Muscle layer of duodenum (tissue), 2 donors: Measurements from ENCODE around the gene GLIS1.

Experiments used
- H3K27ac ChIP-seq: one replicate; pipeline ENCODE4 v1.7.0; 2013; ENCODE audit warnings: mild to moderate bottlenecking, low read length
- H3K27me3 ChIP-seq: one replicate; pipeline ENCODE4 v1.7.0; 2013; ENCODE audit warnings: low read depth, mild to moderate bottlenecking, control low read depth, low read length
- H3K36me3 ChIP-seq, 2 donors: one replicate each; pipeline ENCODE4 v1.7.0; 2013; ENCODE audit warnings: low read length in 2 of 2, control low read depth in 1 of 2, mild to moderate bottlenecking in 1 of 2; ENCODE audit not compliant: insufficient read depth in 2 of 2, control insufficient read depth in 1 of 2
- H3K4me1 ChIP-seq, 2 donors: one replicate each; pipeline ENCODE4 v1.7.0; 2013; ENCODE audit warnings: low read length in 2 of 2, mild to moderate bottlenecking in 2 of 2, control low read depth in 1 of 2, moderate library complexity in 1 of 2; ENCODE audit not compliant: insufficient read depth in 2 of 2, control insufficient read depth in 1 of 2
- H3K4me3 ChIP-seq, 2 donors: one replicate each; pipeline ENCODE4 v1.7.0; 2013; ENCODE audit warnings: low read length in 2 of 2, low read depth in 1 of 2, mild to moderate bottlenecking in 1 of 2
- H3K9me3 ChIP-seq, 2 donors: one replicate each; pipeline ENCODE4 v1.7.0; 2013; ENCODE audit warnings: low read length in 2 of 2, control low read depth in 1 of 2, mild to moderate bottlenecking in 1 of 2; ENCODE audit not compliant: control insufficient read depth in 1 of 2
- donor health status: healthy.

GLIS1 gene

DNA sequence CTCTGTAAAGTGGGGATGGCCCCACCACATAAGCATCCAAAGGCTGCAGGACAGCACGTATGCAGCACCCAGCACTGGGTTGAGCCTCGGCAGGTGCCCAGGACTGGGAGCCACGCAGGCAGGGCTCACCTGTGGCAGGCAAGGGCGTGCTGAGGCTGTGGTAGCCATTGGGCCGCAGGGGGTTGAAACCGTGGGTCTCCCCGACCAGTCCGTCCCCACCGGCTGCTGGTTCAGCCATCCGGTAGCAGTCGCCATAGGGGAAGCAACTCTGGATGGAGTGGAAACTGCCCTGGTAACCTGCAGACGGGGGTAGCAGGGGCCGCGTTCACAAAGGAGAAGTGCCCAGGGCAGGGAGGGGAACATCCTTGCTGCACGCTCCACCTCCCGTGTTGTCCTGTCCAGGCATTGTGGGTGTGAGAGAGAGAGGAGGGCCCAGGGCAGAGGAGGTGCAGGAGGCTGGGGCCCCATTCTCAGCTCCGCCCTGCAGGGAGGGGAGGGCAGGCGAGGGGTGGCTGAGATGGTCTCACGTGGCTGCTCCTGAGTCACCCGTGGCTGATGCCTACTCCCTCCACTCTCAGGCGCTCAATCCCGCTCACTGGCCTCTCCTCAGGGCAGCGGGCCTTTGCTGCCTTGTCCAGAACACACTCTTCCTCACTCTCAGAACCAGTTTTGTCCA is 229.8 kb downstream of the GLIS1 start:
- no peak overlapping the region for H3K4me3 ChIP-seq
- no peaks in the 10 kb centered on the region for H3K36me3 ChIP-seq
- no peak overlapping the region for H3K27ac ChIP-seq
- no peaks in the 10 kb centered on the region for H3K9me3 ChIP-seq
- H3K27me3 ChIP-seq = no peaks in the 10 kb centered on the region
- H3K4me1 ChIP-seq = no peaks in the 10 kb centered on the region

DNA sequence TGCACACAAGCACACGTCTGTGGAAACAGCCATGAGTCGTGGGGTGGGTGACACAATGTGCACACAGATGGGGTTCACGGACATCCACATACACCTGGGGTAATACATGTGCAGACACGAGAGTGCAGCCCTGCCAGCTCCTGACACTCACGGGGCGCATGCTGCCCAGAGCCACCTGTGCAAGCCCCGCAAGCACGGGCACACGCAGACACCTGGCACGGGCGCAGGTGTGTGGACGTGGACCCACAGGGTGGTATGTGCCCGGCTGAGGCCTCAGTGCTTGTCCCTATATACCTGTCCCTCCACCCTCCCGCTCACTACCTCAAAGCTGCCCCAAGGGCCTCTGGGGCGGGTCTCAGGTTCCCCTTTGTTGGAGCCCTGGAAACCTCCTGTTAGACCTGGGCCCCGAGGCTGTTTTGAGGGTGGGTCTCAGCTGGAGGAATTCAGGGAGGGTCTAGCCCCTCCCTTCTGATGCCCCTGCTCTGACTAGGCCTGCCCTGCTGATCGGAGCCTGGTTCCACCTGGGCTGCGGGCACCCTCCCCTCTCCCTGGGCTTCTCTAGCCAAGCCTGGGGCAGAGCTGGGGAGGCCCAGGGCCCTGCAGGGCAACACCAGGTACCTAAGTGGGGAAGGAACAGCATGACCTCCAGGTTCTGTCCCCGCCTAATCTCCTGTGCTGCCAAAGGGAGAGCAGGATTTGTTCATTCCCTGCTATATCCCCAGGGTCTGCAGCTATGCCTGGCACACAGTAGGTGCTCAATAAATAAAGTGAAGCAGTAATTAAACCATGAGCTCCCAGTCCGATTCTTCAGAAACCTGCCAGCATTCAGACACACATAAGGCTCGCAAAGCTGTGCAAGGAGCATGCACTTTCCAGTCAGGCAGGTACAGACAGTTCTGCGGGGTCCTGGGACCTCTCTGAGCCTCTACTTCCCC is 230.6 kb downstream of the GLIS1 start:
- H3K36me3 ChIP-seq = no peaks in the 10 kb centered on the region
- H3K9me3 ChIP-seq = no peaks in the 10 kb centered on the region
- H3K27ac ChIP-seq = no peak overlapping the region
- H3K27me3 ChIP-seq = no peaks in the 10 kb centered on the region
- H3K4me3 ChIP-seq = no peak overlapping the region
- H3K4me1 ChIP-seq = no peaks in the 10 kb centered on the region

DNA sequence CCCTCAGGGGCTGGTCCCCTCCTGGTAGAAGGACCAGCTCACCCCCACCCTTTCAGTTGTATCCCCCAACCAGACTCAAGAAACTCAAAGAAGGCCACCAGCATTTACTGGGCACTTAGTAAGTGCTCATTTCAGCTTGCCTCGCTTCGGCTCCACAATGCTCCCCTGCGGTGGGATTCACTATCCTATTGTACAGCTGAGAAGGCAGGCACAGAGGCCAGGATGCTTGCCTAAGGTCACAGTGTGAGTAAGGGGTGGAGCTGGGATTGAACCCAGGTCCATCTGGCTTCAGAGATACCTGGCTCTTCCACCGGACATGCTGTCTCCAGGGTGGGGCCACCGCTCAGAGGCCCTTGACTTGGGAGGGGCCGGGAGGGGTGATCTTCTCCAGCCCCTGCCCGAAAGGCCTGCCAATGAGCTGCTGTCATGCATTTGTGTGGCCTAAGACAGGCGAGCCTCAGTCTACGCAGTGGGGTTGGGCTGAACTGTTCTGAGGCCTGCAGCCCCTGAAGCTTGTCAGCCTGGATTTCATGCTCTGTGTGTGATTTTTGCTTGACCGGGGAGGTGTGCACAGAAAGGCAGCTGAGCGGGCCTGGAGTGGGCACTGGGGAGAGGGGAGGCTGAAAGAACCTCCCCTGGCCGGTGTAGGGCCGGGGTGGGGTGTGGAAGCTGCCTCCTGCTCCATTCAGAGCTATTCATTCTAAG is 231.7 kb downstream of the GLIS1 start:
- no peaks in the 10 kb centered on the region for H3K36me3 ChIP-seq

DNA sequence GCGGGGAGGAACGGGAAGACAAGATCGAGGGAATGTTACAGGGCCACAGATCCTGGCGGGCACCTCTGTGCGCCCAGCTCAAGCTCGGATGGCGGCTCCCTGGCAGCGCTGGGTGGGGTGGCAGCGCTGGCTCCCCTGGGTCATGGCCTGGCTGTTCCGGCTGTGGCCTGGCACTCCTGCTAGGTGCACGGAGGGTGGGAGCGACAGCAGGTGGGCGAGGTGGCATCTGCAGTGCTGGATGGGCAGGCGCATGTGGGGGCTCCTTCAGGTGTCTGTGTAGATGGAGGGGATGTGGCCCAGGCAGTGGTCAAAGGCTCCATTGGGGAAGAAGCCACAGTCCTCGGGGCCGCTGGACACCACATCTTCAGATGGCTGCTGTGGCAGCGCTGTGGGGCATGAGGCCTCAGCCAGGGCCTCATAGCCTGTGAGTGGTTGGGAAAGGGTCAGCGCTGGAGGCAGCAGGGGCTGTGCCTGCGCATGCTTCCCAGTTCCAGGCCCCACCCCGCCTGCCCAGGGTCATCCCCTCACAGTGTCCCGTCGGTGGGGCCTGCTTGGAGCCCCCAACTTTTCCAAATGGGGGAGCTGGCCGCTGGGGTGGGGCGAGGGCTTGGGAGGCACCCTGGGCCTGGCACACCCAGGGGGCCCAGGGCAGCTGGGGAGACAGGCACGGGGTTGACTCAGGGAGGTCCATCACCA is 232.5 kb downstream of the GLIS1 start:
- Histone ChIP-seq H3K9me3 (no peaks in the 10 kb centered on the region), H3K27ac (no peak overlapping the region), H3K4me3 (no peak overlapping the region), H3K27me3 (no peaks in the 10 kb centered on the region), H3K4me1 (no peaks in the 10 kb centered on the region), H3K36me3 (no peaks in the 10 kb centered on the region)

More for the DNA sequence above, 231.7 kb downstream of the GLIS1 start:
- Histone ChIP-seq H3K9me3 (no peaks in the 10 kb centered on the region), H3K27me3 (no peaks in the 10 kb centered on the region), H3K4me3 (no peak overlapping the region), H3K4me1 (no peaks in the 10 kb centered on the region), H3K27ac (no peak overlapping the region)

DNA sequence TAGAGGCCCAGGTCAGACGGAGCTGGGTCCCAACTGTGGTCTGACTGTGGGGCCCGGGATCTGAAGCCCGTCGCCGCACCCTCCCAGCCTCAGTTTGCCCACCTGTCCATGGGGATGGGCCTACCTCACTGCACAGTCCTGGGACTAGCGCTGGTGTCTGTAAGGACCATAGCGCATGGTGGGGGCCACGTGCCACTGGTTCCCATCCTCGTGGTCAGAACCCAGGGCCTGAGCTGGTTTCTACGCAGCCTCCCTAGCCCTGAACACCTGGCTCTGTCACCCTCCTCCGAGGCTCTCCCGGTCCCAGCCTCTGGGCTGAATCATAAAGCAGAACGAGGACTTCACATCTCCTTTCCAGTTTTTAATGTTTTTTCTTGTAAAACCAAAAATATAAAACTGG is 233.1 kb downstream of the GLIS1 start:
- no peak overlapping the region for H3K4me3 ChIP-seq
- H3K9me3 ChIP-seq = no peaks in the 10 kb centered on the region
- H3K36me3 ChIP-seq = no peaks in the 10 kb centered on the region
- H3K27me3 ChIP-seq = no peaks in the 10 kb centered on the region
- peaks cover 0 to 1% of the 10 kb centered on the region in 2 donors for H3K4me1 ChIP-seq
- H3K27ac ChIP-seq = no peak overlapping the region

DNA sequence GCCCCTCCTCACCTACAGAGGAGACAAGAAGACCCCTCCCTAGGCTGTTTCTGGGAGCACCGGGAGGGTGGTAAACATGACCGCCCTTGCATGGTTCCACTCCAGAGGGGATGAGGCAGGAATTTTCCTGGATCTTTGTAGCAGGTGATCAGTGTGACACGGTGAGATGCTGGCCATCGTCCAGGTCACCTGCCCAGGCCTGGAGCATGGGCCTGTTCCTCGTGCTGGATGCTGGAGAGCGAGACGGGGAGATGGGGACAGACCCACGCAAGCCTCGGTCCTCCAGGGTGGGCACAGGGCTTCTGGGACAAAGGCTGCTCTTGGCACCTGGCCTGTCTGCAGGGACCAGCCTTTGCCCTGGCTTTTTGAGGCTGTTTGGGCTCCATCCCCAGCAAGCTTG is 233.6 kb downstream of the GLIS1 start:
- Histone ChIP-seq H3K9me3 (no peaks in the 10 kb centered on the region), H3K27ac (no peak overlapping the region), H3K36me3 (no peaks in the 10 kb centered on the region), H3K4me3 (no peak overlapping the region), H3K27me3 (no peaks in the 10 kb centered on the region), H3K4me1 (peaks cover 0 to 6% of the 10 kb centered on the region in 2 donors)

DNA sequence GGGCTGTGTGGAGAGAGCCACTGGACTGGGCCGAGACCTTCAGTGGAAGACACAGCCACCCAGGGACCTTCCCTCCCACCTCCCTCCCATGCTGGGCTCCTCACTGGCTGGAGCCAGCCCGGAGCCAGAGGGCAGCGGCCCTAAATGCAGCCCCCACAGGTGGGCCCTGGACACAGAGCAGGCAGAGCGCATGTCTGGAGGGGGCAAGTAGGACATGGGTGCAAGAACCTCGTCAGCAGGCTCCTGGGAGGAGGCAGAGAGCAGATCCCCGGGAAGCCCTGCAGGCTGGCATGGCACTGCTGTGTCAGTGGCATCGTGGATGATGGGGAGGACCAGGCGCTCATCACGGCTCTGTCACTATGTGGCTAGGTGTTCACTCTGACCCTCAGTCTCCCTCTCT is 234.1 kb downstream of the GLIS1 start:
- H3K4me3 ChIP-seq = no peak overlapping the region
- H3K9me3 ChIP-seq = no peaks in the 10 kb centered on the region
- H3K4me1 ChIP-seq = peaks cover 0 to 11% of the 10 kb centered on the region in 2 donors
- H3K27ac ChIP-seq = no peak overlapping the region
- no peaks in the 10 kb centered on the region for H3K36me3 ChIP-seq
- H3K27me3 ChIP-seq = no peaks in the 10 kb centered on the region

DNA sequence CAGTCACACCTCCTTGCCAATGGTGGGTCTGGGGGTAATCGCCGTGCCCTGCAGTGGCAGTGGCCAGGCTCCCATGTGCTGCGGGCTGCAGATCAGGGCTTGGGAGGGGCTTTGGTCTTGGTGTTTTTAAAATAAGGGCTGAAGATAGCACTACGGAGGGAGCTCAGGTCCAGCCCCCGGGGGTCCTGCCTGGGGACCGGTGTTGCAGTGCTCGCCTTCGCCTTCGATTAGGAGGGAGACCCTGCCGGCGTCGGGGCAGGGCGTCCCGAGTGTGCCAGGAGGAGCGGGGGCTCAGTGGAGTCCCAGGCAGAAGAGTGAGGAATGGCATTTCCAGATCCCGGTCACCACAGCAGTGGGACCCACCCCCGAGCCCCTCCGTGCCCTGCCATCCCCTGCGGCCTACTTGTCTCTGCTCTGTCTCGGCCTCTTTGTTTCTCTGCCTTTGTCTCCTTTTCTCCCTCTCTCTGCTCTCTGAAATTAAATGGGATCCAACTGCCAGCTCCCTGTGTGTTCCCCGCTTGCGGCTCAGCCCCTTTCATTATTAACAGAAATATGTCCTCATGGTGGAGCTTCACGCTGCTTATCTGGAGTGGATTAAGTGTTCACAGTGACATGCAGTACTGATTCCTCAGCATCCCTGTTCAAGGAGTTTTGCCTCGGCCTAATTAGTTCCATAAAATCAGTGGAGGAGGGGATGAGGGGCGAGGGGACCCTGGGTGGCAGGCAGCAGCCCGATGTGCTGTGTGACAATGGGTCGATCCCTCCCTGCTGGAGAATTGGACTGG is 235.3 kb downstream of the GLIS1 start:
- H3K4me3 ChIP-seq = no peak overlapping the region
- no peaks in the 10 kb centered on the region for H3K36me3 ChIP-seq
- H3K27me3 ChIP-seq = no peaks in the 10 kb centered on the region
- no peaks in the 10 kb centered on the region for H3K9me3 ChIP-seq
- H3K4me1 ChIP-seq = peaks cover 0 to 15% of the 10 kb centered on the region in 2 donors
- H3K27ac ChIP-seq = no peak overlapping the region

DNA sequence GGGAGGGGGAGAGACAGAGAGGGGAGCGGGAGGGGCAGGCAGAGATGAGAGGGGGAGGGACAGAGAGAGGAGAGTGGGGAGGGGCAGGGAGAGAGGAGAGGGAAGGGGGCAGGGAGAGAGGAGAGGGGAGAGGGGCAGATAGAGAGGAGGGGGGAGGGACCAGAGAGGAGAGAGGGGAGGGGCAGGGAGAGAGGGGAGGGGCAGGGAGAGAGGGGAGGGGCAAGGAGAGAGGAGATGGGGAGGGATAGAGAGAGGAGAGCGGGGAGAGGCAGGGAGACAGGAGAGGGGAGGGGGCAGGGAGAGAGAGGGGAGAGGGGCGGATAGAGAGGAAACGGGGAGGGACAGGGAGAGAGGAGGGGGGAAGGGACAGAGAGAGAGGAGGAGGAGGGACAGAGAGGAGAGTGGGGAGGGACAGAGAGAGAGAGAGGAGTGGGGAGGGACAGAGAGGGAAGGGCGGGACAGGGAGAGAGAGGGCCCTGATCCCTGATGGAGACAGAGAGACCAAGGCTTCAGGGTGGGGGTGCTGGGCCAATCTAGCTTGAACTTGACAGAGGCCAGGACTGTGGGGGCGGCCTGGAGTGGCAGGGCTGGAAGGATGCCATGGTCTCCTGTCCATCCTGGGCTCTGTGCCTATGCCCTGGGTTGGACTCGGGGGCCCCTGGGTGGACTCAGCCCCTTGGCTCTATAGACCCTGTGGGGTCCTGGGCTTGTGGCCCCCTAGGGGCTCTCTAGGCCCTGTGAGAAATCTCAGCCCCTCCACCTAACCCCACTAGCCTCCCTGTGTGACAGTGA is 236.1 kb downstream of the GLIS1 start:
- Histone ChIP-seq H3K27ac (no peak overlapping the region), H3K9me3 (no peaks in the 10 kb centered on the region), H3K4me3 (no peak overlapping the region)

More for the DNA sequence above, 236.1 kb downstream of the GLIS1 start:
- Histone ChIP-seq H3K4me1 (peaks cover 0 to 15% of the 10 kb centered on the region in 2 donors), H3K36me3 (no peaks in the 10 kb centered on the region), H3K27me3 (no peaks in the 10 kb centered on the region)
